H1 (cell line): ENCODE data around the gene CACNB1. TPM values are rescaled to one million over a fixed set of nuclear protein-coding genes. Genes with fewer than 3 reads are reported as not detected.
A peak's percentile ranks its signal among the peaks of the same experiment; 100 is the strongest.

Experiments
- HDAC2 ChIP-seq, 2 experiments: fragments of 300-600 bp in 1 of 2; sonication (generic) in 1 of 2; IDR thresholded peaks; 2 replicates each; pipeline ENCODE4 v1.6.1; 2011 to 2012; ENCODE audit warnings: low read depth in 2 of 2, low read length in 2 of 2, mild to moderate bottlenecking in 2 of 2, moderate library complexity in 2 of 2, borderline replicate concordance in 1 of 2, inconsistent platforms in 1 of 2
- RAD21 ChIP-seq, 2 experiments: IDR thresholded peaks in 1 of 2; conservative IDR thresholded peaks in 1 of 2; 2 replicates each; pipeline ENCODE4 v1.6.1; 2011; ENCODE audit warnings: low read depth in 2 of 2, low read length in 2 of 2, improper control_type of control experiment in 1 of 2, inconsistent platforms in 1 of 2, mild to moderate bottlenecking in 1 of 2, moderate library complexity in 1 of 2
- RXRA ChIP-seq: IDR thresholded peaks from 2 replicates; pipeline ENCODE4 v1.6.1; 2011; ENCODE audit warnings: low read depth, mild to moderate bottlenecking, low read length, moderate library complexity; ENCODE audit not compliant: insufficient read depth
- SIN3A ChIP-seq, 2 experiments: IDR thresholded peaks in 1 of 2; conservative IDR thresholded peaks in 1 of 2; 2 replicates each; pipeline ENCODE4 v1.6.1; 2011 to 2012; ENCODE audit warnings: low read length in 2 of 2, improper control_type of control experiment in 1 of 2, low read depth in 1 of 2, mild to moderate bottlenecking in 1 of 2
- polyA plus RNA-seq, 7 experiments: library from polyadenylated mRNA; depleted of rRNA in 3 of 7; stranded (reverse) in 5 of 7; unstranded in 2 of 7; fragments of >200 nt in 5 of 7; fragments of 200-250 nt in 2 of 7; gene quantifications; 1 replicate in 5 of 7; 2 replicates in 1 of 7; 4 replicates in 1 of 7; pipeline versions ENCODE4 v1.2.1 to v1.2.3, GENCODE V29; 2011 to 2013; ENCODE audit warnings: missing spikeins in 2 of 7, mixed read lengths in 2 of 7
- total RNA-seq: library from RNA; stranded (reverse); fragmentation: NEBNext Ultra II Directional; extraction: Animal tissue kit (Norgen Biotek cat#: 25700); gene quantifications from 2 replicates; pipeline ENCODE4 v1.2.1, GENCODE V29; 2021
- TF ChIP-seq, protein P1 (sequence below): IDR thresholded peaks from 2 replicates; pipeline ENCODE4 v1.6.1; 2012; ENCODE audit warnings: inconsistent platforms

The CACNB1 gene
- total and polyA plus RNA-seq, 2 of the 8 experiments (the other 6 are each of a cell fraction or from before 2014, with no cell fraction given): 7.2 to 17.8 TPM

DNA sequence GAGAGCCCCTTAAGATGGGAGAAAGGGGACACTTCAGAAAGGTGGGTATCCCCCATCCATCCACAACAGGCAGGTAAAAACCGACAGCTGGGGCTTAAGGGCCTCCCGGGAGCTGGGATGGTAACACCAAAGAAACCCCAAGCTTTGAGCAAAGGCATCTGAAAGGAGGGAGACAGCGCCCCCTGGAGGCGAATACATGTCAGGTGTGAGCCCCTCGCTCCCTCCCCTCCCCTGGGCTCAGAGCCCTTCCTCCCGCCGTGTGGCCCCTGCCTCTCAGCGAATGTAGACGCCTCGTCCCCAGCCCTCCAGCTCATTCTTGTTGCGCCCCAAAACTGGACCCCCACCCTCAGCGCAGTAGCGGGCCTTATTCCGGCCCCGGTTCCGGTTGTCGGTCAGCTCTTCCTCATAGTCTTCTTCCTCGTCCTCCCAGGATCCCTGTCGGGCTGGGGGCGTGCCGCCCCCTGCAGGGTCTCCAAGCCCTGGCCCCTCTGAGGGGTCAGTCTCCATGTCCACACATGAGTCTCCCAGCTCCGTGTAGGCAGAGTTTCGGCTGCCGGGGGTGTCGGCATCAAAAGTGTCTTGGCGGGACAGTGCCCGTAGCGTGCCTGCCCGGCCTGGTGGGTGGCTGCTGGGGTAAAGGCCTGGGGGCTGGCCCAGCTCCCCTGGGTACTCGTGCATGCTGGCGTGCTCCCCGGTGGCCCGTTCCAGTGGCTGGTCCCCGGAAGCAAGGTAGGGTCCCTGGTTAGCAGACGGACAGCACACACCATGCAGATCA lies 22.4 kb downstream of the CACNB1 start (continued):
- TF ChIP-seq HDAC2 (IDR thresholded peaks at IDR 0.05; ENCODE audit: borderline replicate concordance in 1 of 2, low read depth in 2 of 2, low read length in 2 of 2) (no peak), RXRA (no peak), RAD21 (IDR thresholded peaks at IDR 0.05 in 1 of 2, conservative IDR thresholded peaks at IDR 0.05 in 1 of 2; ENCODE audit: low read depth in 2 of 2, low read length in 2 of 2) (peak; percentile 71 to 83), SIN3A (conservative IDR thresholded peaks at IDR 0.05 in 1 of 2, IDR thresholded peaks at IDR 0.05 in 1 of 2; ENCODE audit: low read depth in 1 of 2, low read length in 2 of 2) (0 out of 4 replicates have a peak, but pooled peaks of 1 of the 2 experiments have one; percentile 57)
- TF ChIP-seq, protein P1, sequence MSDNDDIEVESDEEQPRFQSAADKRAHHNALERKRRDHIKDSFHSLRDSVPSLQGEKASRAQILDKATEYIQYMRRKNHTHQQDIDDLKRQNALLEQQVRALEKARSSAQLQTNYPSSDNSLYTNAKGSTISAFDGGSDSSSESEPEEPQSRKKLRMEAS: 0 out of 2 replicates have a peak, but pooled peaks have one; percentile 29
